K562 (cell line): ENCODE measurements around the gene CDCA3. TPM values are rescaled to one million over a fixed set of nuclear protein-coding genes. Genes with fewer than 3 reads are reported as not detected.

Experiments used
- ATAC-seq: fragments of 200-7000 bp; cut with Tn5 transposase; 3 replicates; pipeline ENCODE4 v1.9.1; 2020; ENCODE audit warnings: moderate library complexity
- BruUV-seq: library from RNA; stranded (reverse); fragments of 400-500 nt; replicated peaks from 2 replicates; lab custom pipeline; 2021; lab: Mats Ljungman, UMichigan
- CTCF ChIA-PET: fragments of 300-600 bp; formaldehyde crosslinking; extraction: SDS; loops from one replicate; lab custom pipeline; 2021; ENCODE audit warnings: low intra/inter-chr PET ratio; lab: Yijun Ruan, JAX
- POLR2A ChIA-PET: fragments of 300-600, 350-650 bp; sonication (Branson Sonifier 250); formaldehyde crosslinking; extraction: SDS; loops from one replicate; lab custom pipeline; 2021; ENCODE audit warnings: antibody characterized with exemption, inconsistent platforms; lab: Yijun Ruan, JAX
- DNase-seq, 4 experiments: peaks; one replicate each; pipeline versions ENCODE4 v3.0.0 to v3.0.0-alpha.2; 2011 to 2018; ENCODE audit warnings: low spot score in 3 of 4, mixed read lengths in 3 of 4; ENCODE audit errors: extremely low read depth in 1 of 4
- FAIRE-seq: peaks from 2 replicates; lab custom pipeline; 2011; peaks lifted over from hg19 to GRCh38; lab: Jason Lieb, UNC
- H2AFZ ChIP-seq: 2 replicates; pipeline ENCODE4 v1.6.0; 2011; ENCODE audit warnings: low read depth, low read length, control low read depth, inconsistent platforms
- H3K27ac ChIP-seq: fragments of 200-600 bp; 3 replicates; pipeline ENCODE4 v1.8.0; 2011; ENCODE audit warnings: low read depth, mild to moderate bottlenecking, control low read depth, inconsistent platforms, low read length, moderate library complexity, mixed read lengths; ENCODE audit errors: extremely low read depth
- H3K27me3 ChIP-seq, 2 experiments: fragments of 300-600 bp in 1 of 2; 2 replicates in 1 of 2; 3 replicates in 1 of 2; pipeline versions ENCODE4 v1.6.0 to v1.8.0; 2011; ENCODE audit warnings: inconsistent platforms in 2 of 2, low read length in 2 of 2, mild to moderate bottlenecking in 1 of 2, mixed read lengths in 1 of 2, moderate library complexity in 1 of 2; ENCODE audit not compliant: control insufficient read depth in 2 of 2, insufficient read depth in 2 of 2
- H3K36me3 ChIP-seq: fragments of 300-600 bp; 3 replicates; pipeline ENCODE4 v1.8.0; 2011; ENCODE audit warnings: mild to moderate bottlenecking, low read length, inconsistent platforms; ENCODE audit not compliant: control insufficient read depth, insufficient read depth
- H3K4me1 ChIP-seq, 2 experiments: fragments of 200-600 bp in 1 of 2; replicated peaks in 1 of 2; 2 replicates in 1 of 2; 3 replicates in 1 of 2; pipeline versions ENCODE4 v1.5.1 to v1.8.0; 2011; ENCODE audit warnings: inconsistent platforms in 2 of 2, low read length in 2 of 2, mild to moderate bottlenecking in 1 of 2, mixed read lengths in 1 of 2, moderate library complexity in 1 of 2; ENCODE audit not compliant: control insufficient read depth in 2 of 2, insufficient read depth in 2 of 2
- H3K4me2 ChIP-seq: 2 replicates; pipeline ENCODE4 v1.6.1; 2011; ENCODE audit warnings: low read length, control low read depth, inconsistent platforms, mixed read lengths; ENCODE audit not compliant: insufficient read depth
- H3K4me3 ChIP-seq: fragments of 200-600 bp; sonication (generic), shearing (Covaris generic); 2 replicates; pipeline ENCODE4 v1.5.1; 2016; ENCODE audit warnings: control low read depth, inconsistent platforms
- H3K79me2 ChIP-seq: fragments of 200-600 bp; 3 replicates; pipeline ENCODE4 v1.8.0; 2011; ENCODE audit warnings: low read length, inconsistent platforms; ENCODE audit not compliant: control insufficient read depth, insufficient read depth
- H3K9ac ChIP-seq, 2 experiments: 2 replicates each; pipeline versions ENCODE4 v1.6.0 to v1.6.1; 2011; ENCODE audit warnings: low read depth in 2 of 2, low read length in 2 of 2, control low read depth in 1 of 2, inconsistent platforms in 1 of 2, mild to moderate bottlenecking in 1 of 2, mixed read lengths in 1 of 2; ENCODE audit not compliant: insufficient read depth in 1 of 2
- H3K9me1 ChIP-seq: one replicate; pipeline ENCODE4 v1.6.0; 2011; ENCODE audit warnings: inconsistent platforms, mild to moderate bottlenecking, low read length, moderate library complexity; ENCODE audit not compliant: control insufficient read depth, insufficient read depth
- H3K9me3 ChIP-seq: replicated peaks from 2 replicates; pipeline ENCODE4 v1.5.1; 2011; ENCODE audit warnings: low read depth, low read length, inconsistent platforms; ENCODE audit not compliant: control insufficient read depth, insufficient read depth
- H4K20me1 ChIP-seq: replicated peaks from 2 replicates; pipeline ENCODE4 v1.6.1; 2011; ENCODE audit warnings: low read length, inconsistent platforms, mixed read lengths; ENCODE audit not compliant: control insufficient read depth, insufficient read depth
- ETS2 ChIP-seq: IDR thresholded peaks from 2 replicates; pipeline ENCODE4 v1.6.1; 2016; ENCODE audit warnings: borderline replicate concordance, missing genetic modification characterization, mild to moderate bottlenecking, moderate library complexity, missing compliant biosample characterization; ENCODE audit not compliant: poor library complexity, severe bottlenecking
- RB1 ChIP-seq: fragments of 450-650 bp; IDR thresholded peaks from 2 replicates; pipeline ENCODE4 v1.6.1; 2017; ENCODE audit warnings: low read depth, mild to moderate bottlenecking
- RFX7 ChIP-seq: fragments of 250-450 bp; sonication (Bioruptor Pico); IDR thresholded peaks from 2 replicates; pipeline ENCODE4 v1.5.1; 2021; ENCODE audit warnings: mild to moderate bottlenecking
- SRF ChIP-seq, 2 experiments: fragments of 250-450, 450-650 bp in 1 of 2; sonication (Bioruptor Pico) in 1 of 2; sonication (generic) in 1 of 2; formaldehyde crosslinking; IDR thresholded peaks; 2 replicates each; pipeline versions ENCODE4 v1.5.0 to v1.5.1; 2020 to 2022; ENCODE audit warnings: mild to moderate bottlenecking in 1 of 2, missing genetic modification reagents in 1 of 2
- TGIF2 ChIP-seq: sonication (generic); formaldehyde crosslinking; IDR thresholded peaks from 2 replicates; pipeline ENCODE4 v1.8.1; 2022; ENCODE audit warnings: mild to moderate bottlenecking, missing genetic modification reagents, moderate library complexity
- ZEB2 ChIP-seq: fragments of 450-650 bp; IDR thresholded peaks from 2 replicates; pipeline ENCODE4 v1.6.1; 2016
- WGBS: fragments of 100-300 bp; shearing (Covaris generic); methylation state at CpG from one replicate; pipeline ENCODE4 v1.1.6; 2016; ENCODE audit warnings: low coverage, mixed read lengths; ENCODE audit not compliant: insufficient coverage; ENCODE audit errors: missing lambda C conversion rate; 5-methylcytosine and 5-hydroxymethylcytosine counted together
- in situ Hi-C: fragments of 300-500 bp; cut with MboI; formaldehyde crosslinking; loops from 4 replicates; pipeline ENCODE4 v1.15.0; 2018; ENCODE audit warnings: inconsistent platforms, mixed read lengths
- intact Hi-C: fragments of 100-400 bp; cut with micrococcal nuclease; formaldehyde crosslinking; loops from 2 replicates; pipeline ENCODE4 v1.14.2; 2022
- polyA plus RNA-seq, 8 experiments: library from polyadenylated mRNA; depleted of rRNA in 4 of 8; stranded (reverse) in 5 of 8; unstranded in 3 of 8; fragments of >200 nt; fragmentation: Nextera tagmentation in 2 of 8; fragmentation: Illumina TruSeq in 1 of 8; extraction: Ambion mirVana in 2 of 8; extraction: Trizol in 1 of 8; gene quantifications; 2 replicates each; pipeline versions ENCODE4 v1.2.1 to v1.2.3, GENCODE V29; 2011 to 2014; ENCODE audit warnings: inconsistent platforms in 1 of 8, missing spikeins in 1 of 8
- total RNA-seq, 7 experiments: library from RNA; depleted of rRNA in 6 of 7; stranded (reverse); fragments of >200 nt in 6 of 7; fragmentation: Illumina TruSeq in 2 of 7; extraction: Trizol in 2 of 7; gene quantifications; 2 replicates each; pipeline versions ENCODE4 v1.2.1 to v1.2.3, GENCODE V29; 2011 to 2021; ENCODE audit warnings: low replicate concordance in 1 of 7
- TF ChIP-seq, protein P1 (sequence below): fragments of 250-450 bp; sonication (Bioruptor Pico); IDR thresholded peaks from 2 replicates; pipeline ENCODE4 v1.8.0; 2021; ENCODE audit warnings: borderline replicate concordance, mild to moderate bottlenecking, moderate library complexity; ENCODE audit not compliant: poor library complexity, severe bottlenecking
- TF ChIP-seq, protein P2 (sequence below): fragments of 250-450 bp; sonication (Bioruptor Pico); IDR thresholded peaks from 2 replicates; pipeline ENCODE4 v1.5.0; 2021
- TF ChIP-seq, protein P3 (sequence below): IDR thresholded peaks from 3 replicates; pipeline ENCODE4 v1.6.1; 2011; ENCODE audit warnings: borderline replicate concordance, mild to moderate bottlenecking, moderate library complexity; ENCODE audit not compliant: insufficient read length; ENCODE audit errors: extremely low read depth
- TF ChIP-seq, protein P4 (sequence below): fragments of 450-650 bp; IDR thresholded peaks from 2 replicates; pipeline ENCODE4 v1.6.1; 2016; ENCODE audit warnings: mild to moderate bottlenecking

CDCA3 gene
- total and polyA plus RNA-seq, 9 of the 15 experiments (the other 6 are each of a cell fraction or from before 2014, with no cell fraction given): 24.2 to 80.8 (median 55.1) TPM

DNA sequence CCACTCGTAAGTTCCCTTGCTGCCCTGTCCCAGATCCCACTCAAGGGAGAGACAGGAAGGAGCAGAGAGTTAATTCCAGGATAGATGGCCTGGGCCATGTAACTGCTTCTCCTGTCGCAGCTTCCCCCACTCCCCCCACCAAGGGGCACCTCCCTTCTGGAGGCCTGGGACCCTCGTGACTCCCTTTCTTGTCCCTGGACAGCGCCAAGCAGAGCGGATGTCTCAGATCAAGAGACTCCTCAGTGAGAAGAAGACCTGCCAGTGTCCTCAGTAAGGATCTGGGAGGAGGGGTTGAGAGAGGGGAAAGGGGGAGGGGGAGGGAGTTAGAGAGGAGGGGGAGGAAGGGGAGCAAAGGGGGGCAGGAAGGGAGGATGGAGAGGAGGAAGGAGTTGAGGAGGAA lies 32.4 kb downstream of the CDCA3 start:
- Histone ChIP-seq H3K27ac (no peak overlapping the region), H3K36me3 (no peaks in the 10 kb centered on the region), H3K4me1 (peaks cover 8 to 11% of the 10 kb centered on the region in 2 experiments; a peak in 4 of 5 replicates), H3K9me3 (no peaks in the 10 kb centered on the region), H3K79me2 (no peaks in the 10 kb centered on the region), H4K20me1 (no peaks in the 10 kb centered on the region), H3K27me3 (no peaks in the 10 kb centered on the region), H3K4me3 (no peak overlapping the region), H3K9me1 (no peaks in the 10 kb centered on the region), H3K4me2 (no peak overlapping the region), H2AFZ (no peak overlapping the region), H3K9ac (no peak overlapping the region; a peak in 1 of 4 replicates)
- DNase-seq (no peak), FAIRE-seq (no peak), ATAC-seq (no peak)
- no TSS peak for BruUV-seq
- 63% methylated on average over 4 of the region's 5 CpGs for WGBS
- ChIA-PET POLR2A (interaction anchor here (0.5 kb wide), 1 partner anchor 23 kb away, joined by 3 read pairs; no protein-coding TSS in a partner anchor), CTCF (no interaction called here)
- intact Hi-C loops: no loop called here
- in situ Hi-C loops: no loop called here
- no peak for TF ChIP-seq ETS2 (tag)
- TF ChIP-seq ZEB2: no peak
- TF ChIP-seq, protein P1, sequence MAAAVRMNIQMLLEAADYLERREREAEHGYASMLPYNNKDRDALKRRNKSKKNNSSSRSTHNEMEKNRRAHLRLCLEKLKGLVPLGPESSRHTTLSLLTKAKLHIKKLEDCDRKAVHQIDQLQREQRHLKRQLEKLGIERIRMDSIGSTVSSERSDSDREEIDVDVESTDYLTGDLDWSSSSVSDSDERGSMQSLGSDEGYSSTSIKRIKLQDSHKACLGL (CRISPR knock-in tag): no peak
- TF ChIP-seq, protein P2, sequence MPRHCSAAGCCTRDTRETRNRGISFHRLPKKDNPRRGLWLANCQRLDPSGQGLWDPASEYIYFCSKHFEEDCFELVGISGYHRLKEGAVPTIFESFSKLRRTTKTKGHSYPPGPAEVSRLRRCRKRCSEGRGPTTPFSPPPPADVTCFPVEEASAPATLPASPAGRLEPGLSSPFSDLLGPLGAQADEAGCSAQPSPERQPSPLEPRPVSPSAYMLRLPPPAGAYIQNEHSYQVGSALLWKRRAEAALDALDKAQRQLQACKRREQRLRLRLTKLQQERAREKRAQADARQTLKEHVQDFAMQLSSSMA (CRISPR knock-in tag): no peak
- TF ChIP-seq SRF (CRISPR knock-in tag; IDR thresholded peaks at IDR 0.05): no peak
- TF ChIP-seq, protein P3, sequence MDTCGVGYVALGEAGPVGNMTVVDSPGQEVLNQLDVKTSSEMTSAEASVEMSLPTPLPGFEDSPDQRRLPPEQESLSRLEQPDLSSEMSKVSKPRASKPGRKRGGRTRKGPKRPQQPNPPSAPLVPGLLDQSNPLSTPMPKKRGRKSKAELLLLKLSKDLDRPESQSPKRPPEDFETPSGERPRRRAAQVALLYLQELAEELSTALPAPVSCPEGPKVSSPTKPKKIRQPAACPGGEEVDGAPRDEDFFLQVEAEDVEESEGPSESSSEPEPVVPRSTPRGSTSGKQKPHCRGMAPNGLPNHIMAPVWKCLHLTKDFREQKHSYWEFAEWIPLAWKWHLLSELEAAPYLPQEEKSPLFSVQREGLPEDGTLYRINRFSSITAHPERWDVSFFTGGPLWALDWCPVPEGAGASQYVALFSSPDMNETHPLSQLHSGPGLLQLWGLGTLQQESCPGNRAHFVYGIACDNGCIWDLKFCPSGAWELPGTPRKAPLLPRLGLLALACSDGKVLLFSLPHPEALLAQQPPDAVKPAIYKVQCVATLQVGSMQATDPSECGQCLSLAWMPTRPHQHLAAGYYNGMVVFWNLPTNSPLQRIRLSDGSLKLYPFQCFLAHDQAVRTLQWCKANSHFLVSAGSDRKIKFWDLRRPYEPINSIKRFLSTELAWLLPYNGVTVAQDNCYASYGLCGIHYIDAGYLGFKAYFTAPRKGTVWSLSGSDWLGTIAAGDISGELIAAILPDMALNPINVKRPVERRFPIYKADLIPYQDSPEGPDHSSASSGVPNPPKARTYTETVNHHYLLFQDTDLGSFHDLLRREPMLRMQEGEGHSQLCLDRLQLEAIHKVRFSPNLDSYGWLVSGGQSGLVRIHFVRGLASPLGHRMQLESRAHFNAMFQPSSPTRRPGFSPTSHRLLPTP: no peak
- TF ChIP-seq, protein P4, sequence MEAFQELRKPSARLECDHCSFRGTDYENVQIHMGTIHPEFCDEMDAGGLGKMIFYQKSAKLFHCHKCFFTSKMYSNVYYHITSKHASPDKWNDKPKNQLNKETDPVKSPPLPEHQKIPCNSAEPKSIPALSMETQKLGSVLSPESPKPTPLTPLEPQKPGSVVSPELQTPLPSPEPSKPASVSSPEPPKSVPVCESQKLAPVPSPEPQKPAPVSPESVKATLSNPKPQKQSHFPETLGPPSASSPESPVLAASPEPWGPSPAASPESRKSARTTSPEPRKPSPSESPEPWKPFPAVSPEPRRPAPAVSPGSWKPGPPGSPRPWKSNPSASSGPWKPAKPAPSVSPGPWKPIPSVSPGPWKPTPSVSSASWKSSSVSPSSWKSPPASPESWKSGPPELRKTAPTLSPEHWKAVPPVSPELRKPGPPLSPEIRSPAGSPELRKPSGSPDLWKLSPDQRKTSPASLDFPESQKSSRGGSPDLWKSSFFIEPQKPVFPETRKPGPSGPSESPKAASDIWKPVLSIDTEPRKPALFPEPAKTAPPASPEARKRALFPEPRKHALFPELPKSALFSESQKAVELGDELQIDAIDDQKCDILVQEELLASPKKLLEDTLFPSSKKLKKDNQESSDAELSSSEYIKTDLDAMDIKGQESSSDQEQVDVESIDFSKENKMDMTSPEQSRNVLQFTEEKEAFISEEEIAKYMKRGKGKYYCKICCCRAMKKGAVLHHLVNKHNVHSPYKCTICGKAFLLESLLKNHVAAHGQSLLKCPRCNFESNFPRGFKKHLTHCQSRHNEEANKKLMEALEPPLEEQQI: no peak
- TF ChIP-seq TGIF2 (CRISPR knock-in tag): no peak
- TF ChIP-seq RFX7 (CRISPR knock-in tag): no peak
- TF ChIP-seq RB1: no peak
